ENCODE results near the gene PRKAB1. TPM values are rescaled to one million over a fixed set of nuclear protein-coding genes. Genes with fewer than 3 reads are reported as not detected.
A peak's percentile ranks its signal among the peaks of the same experiment; 100 is the strongest.

PRKAB1 gene
- total and polyA plus RNA-seq, 12 donors: 21.5 to 75.8 (median 30.8) TPM

DNA sequence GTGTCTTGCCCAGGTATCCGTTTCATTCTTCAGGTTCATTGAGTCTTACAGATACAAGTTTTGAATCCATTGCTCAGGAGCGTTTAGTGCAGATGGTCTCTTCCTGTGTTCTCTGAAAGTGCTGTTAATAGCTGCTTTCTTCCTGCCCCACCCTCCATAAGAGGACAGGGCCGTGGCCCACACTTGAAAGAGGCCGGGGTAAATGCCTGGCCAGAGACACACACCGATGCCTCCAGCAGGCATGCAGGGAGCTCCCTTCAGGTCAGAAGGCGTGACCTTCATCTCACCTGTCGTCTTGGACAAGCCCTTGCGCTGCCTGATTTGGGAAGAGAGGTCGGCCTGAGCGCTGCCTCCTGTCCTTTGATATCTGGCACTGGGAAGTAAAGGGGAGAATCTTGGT, 11.6 kb downstream of the PRKAB1 start:
- H3K27me3 ChIP-seq: no peaks in the 10 kb centered on the region
- H3K27ac ChIP-seq: peak overlapping the region in 1 of 5 donors; percentile 27
- TF ChIP-seq, protein P1, sequence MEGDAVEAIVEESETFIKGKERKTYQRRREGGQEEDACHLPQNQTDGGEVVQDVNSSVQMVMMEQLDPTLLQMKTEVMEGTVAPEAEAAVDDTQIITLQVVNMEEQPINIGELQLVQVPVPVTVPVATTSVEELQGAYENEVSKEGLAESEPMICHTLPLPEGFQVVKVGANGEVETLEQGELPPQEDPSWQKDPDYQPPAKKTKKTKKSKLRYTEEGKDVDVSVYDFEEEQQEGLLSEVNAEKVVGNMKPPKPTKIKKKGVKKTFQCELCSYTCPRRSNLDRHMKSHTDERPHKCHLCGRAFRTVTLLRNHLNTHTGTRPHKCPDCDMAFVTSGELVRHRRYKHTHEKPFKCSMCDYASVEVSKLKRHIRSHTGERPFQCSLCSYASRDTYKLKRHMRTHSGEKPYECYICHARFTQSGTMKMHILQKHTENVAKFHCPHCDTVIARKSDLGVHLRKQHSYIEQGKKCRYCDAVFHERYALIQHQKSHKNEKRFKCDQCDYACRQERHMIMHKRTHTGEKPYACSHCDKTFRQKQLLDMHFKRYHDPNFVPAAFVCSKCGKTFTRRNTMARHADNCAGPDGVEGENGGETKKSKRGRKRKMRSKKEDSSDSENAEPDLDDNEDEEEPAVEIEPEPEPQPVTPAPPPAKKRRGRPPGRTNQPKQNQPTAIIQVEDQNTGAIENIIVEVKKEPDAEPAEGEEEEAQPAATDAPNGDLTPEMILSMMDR (IDR thresholded peaks at IDR 0.05): no peak
- TF ChIP-seq POLR2A (IDR thresholded peaks at IDR 0.05): no peak
- H3K9me3 ChIP-seq (replicated peaks in 1 of 3): no peaks in the 10 kb centered on the region
- WGBS, 4 donors: 85 to 92% (median 88%) methylated on average over 8 to 10 of the region's 10 CpGs
- peaks cover 10 to 33% of the 10 kb centered on the region in 2 donors for H3K4me1 ChIP-seq (replicated peaks in 1 of 2)
- DNase-seq: no peak
- peaks cover 0 to 75% of the 10 kb centered on the region in 2 donors for H3K36me3 ChIP-seq (replicated peaks in 1 of 2)
- no peak overlapping the region for H3K4me3 ChIP-seq
- intact Hi-C loops (cut with DNase I): no loop called here

DNA sequence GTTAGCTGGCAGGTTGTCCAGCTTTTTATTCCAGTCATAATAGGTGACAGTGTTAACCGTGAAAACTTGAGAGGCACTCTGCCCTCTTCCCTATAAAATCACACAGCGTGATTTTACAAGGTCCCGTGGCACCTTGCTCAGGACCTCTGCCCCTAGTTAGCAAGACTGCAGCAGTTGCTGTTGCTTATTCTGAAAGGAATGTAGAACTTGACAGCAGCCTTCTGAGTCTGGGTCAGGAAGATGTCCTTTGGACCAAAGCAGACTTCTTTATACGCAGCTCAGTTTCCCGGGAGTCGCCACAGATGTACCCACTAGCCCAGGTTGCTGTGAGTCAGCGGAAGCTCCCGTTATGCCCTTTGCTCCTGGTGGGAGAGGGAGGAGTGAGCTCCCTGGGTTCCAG, 13.2 kb downstream of the PRKAB1 start:
- H3K27ac ChIP-seq: no peak overlapping the region
- no peak for TF ChIP-seq POLR2A (IDR thresholded peaks at IDR 0.05)
- TF ChIP-seq, protein P1 (IDR thresholded peaks at IDR 0.05): no peak
- peaks cover 0 to 60% of the 10 kb centered on the region in 2 donors for H3K36me3 ChIP-seq (replicated peaks in 1 of 2)

DNA sequence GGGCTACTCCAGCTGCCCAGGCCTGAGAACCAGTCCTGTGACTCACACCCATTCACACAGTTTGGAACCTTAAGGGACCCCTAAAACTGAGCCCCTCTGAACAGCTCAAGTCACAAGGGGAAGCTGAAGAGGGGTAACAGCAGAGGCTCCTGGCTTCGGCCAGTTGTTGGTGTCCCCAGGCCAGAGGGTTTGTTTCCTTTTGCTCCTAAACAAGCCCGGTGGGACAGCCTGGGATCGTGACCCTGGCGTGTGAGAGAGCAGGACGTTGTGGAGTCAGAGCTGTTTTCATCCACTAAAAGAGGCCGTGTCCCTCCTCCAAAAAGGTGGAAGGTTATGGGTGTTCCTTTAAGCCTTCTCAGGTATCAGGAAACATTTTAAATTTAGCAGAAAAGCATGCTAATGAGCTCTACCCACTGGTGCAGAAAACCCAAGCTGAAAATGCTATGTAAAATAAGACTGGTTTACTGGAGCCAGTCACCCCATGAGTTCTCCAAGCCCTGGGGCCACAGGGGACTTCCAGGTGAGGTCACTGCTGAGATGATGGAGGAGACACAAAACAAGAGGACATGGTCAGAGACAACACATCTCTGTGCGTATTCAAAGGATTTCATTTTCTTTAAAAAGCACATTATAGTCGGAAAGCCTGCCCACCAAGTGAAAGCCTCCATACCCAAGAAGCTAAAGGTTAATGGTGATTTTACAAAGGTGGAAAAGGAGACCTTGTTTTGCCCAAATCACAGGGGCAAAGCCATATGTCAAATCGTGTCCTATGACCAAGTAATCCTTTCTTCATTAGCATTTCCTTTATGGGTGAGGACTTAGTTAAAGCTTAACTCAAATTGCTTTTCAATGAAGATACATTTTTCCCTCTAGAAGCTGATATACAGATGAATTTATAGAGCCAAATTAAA, 14.1 kb downstream of the PRKAB1 start:
- WGBS, 4 donors: 79 to 88% (median 84%) methylated on average over 9 of the region's 9 CpGs
- DNase-seq: peak in 1 of 7 donors; percentile 39
- peak overlapping the region; percentile 30 to 83 (median 51) for H3K27ac ChIP-seq
- H3K27me3 ChIP-seq: no peaks in the 10 kb centered on the region
- intact Hi-C loops (cut with DNase I): no loop called here
- TF ChIP-seq POLR2A (IDR thresholded peaks at IDR 0.05): no peak
- TF ChIP-seq, protein P1 (IDR thresholded peaks at IDR 0.05): no peak
- H3K4me3 ChIP-seq: no peak overlapping the region
- H3K9me3 ChIP-seq (replicated peaks in 1 of 3): no peaks in the 10 kb centered on the region
- peaks cover 0 to 51% of the 10 kb centered on the region in 2 donors for H3K36me3 ChIP-seq (replicated peaks in 1 of 2)
- peaks cover 10 to 34% of the 10 kb centered on the region in 2 donors for H3K4me1 ChIP-seq (replicated peaks in 1 of 2)

More for the DNA sequence above, 13.2 kb downstream of the PRKAB1 start:
- Histone ChIP-seq H3K4me3 (no peak overlapping the region), H3K9me3 (replicated peaks in 1 of 3) (no peaks in the 10 kb centered on the region), H3K27me3 (no peaks in the 10 kb centered on the region), H3K4me1 (replicated peaks in 1 of 2) (peaks cover 10 to 31% of the 10 kb centered on the region in 2 donors)
- 88 to 100% (median 95%) methylated on average over 4 to 8 of the region's 8 CpGs for WGBS, 4 donors
- DNase-seq: no peak
- intact Hi-C loops (cut with DNase I): no loop called here

DNA sequence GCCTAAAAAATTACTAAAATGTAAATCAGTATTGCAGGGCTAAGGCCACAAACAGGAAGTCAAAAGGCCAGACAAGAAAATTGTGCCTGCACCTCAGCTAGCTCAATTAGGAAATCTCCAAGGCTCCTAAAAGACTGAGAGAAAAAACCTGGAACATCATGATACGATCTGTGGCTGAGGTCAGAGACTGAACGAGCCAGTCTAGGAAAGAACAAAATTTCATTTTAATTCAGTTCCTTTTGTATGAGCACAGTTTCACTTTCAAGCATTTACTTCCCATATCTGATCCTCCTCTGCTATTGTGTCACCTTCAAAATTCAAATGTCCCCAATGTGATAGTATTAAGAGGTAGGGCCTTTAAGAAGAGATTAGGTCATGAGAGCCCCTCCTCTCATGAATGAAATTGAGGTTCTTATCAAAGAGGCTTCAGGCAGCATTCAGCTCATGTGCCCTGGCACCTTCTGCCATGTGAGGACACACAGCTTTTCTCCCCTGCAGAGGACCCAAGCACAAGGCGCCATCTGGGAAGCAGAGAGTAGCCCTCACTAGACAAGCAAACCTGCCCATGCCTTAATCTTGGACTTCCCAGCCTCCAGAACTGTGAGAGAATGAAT, 14.8 kb downstream of the PRKAB1 start:
- intact Hi-C loops (cut with DNase I): no loop called here
- Histone ChIP-seq H3K4me1 (replicated peaks in 1 of 2) (peaks cover 10 to 34% of the 10 kb centered on the region in 2 donors), H3K9me3 (replicated peaks in 1 of 3) (no peaks in the 10 kb centered on the region), H3K27ac (peak overlapping the region; percentile 30 to 83 (median 51)), H3K27me3 (no peaks in the 10 kb centered on the region), H3K4me3 (no peak overlapping the region), H3K36me3 (replicated peaks in 1 of 2) (peaks cover 0 to 44% of the 10 kb centered on the region in 2 donors)
- TF ChIP-seq, protein P1 (IDR thresholded peaks at IDR 0.05): no peak
- TF ChIP-seq POLR2A (IDR thresholded peaks at IDR 0.05): no peak
- DNase-seq: peak in 1 of 7 donors; percentile 62
- WGBS, 4 donors: 40 to 56% (median 49%) methylated on average over 3 of the region's 3 CpGs

Data from adrenal gland (tissue), 12 donors.